ENCODE measurements around the gene MRO.

GRCh38 chr18:50849419-50849821 lies 29.6 kb upstream of the MRO start:
- no peak for TF ChIP-seq CTCF (IDR thresholded peaks at IDR 0.05)
- no peak for TF ChIP-seq POLR2A (IDR thresholded peaks at IDR 0.05)

Data from right lobe of liver (tissue), 4 donors.